H1 (cell line): ENCODE data around the gene BCKDHB. TPM values are rescaled to one million over a fixed set of nuclear protein-coding genes. Genes with fewer than 3 reads are reported as not detected.

Source experiments
- RAD21 ChIP-seq, 2 experiments: IDR thresholded peaks in 1 of 2; conservative IDR thresholded peaks in 1 of 2; 2 replicates each; pipeline ENCODE4 v1.6.1; 2011; ENCODE audit warnings: low read depth in 2 of 2, low read length in 2 of 2, improper control_type of control experiment in 1 of 2, inconsistent platforms in 1 of 2, mild to moderate bottlenecking in 1 of 2, moderate library complexity in 1 of 2
- SAP30 ChIP-seq: fragments of 300-600 bp; sonication (generic); IDR thresholded peaks from 2 replicates; pipeline ENCODE4 v1.7.1; 2012; ENCODE audit warnings: low read length, moderate library complexity, mild to moderate bottlenecking, inconsistent platforms; ENCODE audit not compliant: insufficient read depth, insufficient replicate concordance
- polyA plus RNA-seq, 7 experiments: library from polyadenylated mRNA; depleted of rRNA in 3 of 7; stranded (reverse) in 5 of 7; unstranded in 2 of 7; fragments of >200 nt in 5 of 7; fragments of 200-250 nt in 2 of 7; gene quantifications; 1 replicate in 5 of 7; 2 replicates in 1 of 7; 4 replicates in 1 of 7; pipeline versions ENCODE4 v1.2.1 to v1.2.3, GENCODE V29; 2011 to 2013; ENCODE audit warnings: missing spikeins in 2 of 7, mixed read lengths in 2 of 7
- total RNA-seq: library from RNA; stranded (reverse); fragmentation: NEBNext Ultra II Directional; extraction: Animal tissue kit (Norgen Biotek cat#: 25700); gene quantifications from 2 replicates; pipeline ENCODE4 v1.2.1, GENCODE V29; 2021

BCKDHB gene
- total and polyA plus RNA-seq, 2 of the 8 experiments (the other 6 are each of a cell fraction or from before 2014, with no cell fraction given) = 22.1 to 30.8 TPM

- no peak for TF ChIP-seq RAD21 (IDR thresholded peaks at IDR 0.05 in 1 of 2, conservative IDR thresholded peaks at IDR 0.05 in 1 of 2; ENCODE audit: low read depth in 2 of 2, low read length in 2 of 2)
- no peak for TF ChIP-seq SAP30
These were observed 57.3 kb downstream of the BCKDHB start (continued) for GRCh38 chr6:80163754-80164187.
